Skeletal muscle satellite cell (primary cell): ENCODE measurements around the gene RPS6KA5. TPM values are rescaled to one million over a fixed set of nuclear protein-coding genes. Genes with fewer than 3 reads are reported as not detected.
A peak's percentile ranks its signal among the peaks of the same experiment; 100 is the strongest.
"Not testable (repeated sequence)": the region's sequence is repeated elsewhere in the genome, so short reads cannot be mapped to it uniquely, and the experiment has no call there.

ENCODE experiments used
- H3K27me3 ChIP-seq: 2 replicates; pipeline ENCODE4 v1.7.0; 2013; ENCODE audit warnings: low read length; ENCODE audit not compliant: control insufficient read depth, insufficient read depth
- H3K36me3 ChIP-seq: 2 replicates; pipeline ENCODE4 v1.7.0; 2013; ENCODE audit warnings: mild to moderate bottlenecking, control low read depth, low read length; ENCODE audit not compliant: insufficient read depth
- H3K4me1 ChIP-seq: 2 replicates; pipeline ENCODE4 v1.7.0; 2013; ENCODE audit warnings: low read length; ENCODE audit not compliant: control insufficient read depth, insufficient read depth
- H3K4me2 ChIP-seq: 2 replicates; pipeline ENCODE4 v1.7.0; 2013; ENCODE audit warnings: mild to moderate bottlenecking, low read length
- H3K4me3 ChIP-seq: 2 replicates; pipeline ENCODE4 v1.7.0; 2013; ENCODE audit warnings: low read length
- H3K9ac ChIP-seq: 2 replicates; pipeline ENCODE4 v1.7.0; 2013; ENCODE audit warnings: mild to moderate bottlenecking, low read depth, low read length, moderate library complexity
- H3K9me3 ChIP-seq: replicated peaks from 2 replicates; pipeline ENCODE4 v1.7.0; 2013; ENCODE audit warnings: mild to moderate bottlenecking, control low read depth, low read length
- total RNA-seq: library from RNA; depleted of rRNA; stranded (reverse); fragments of >200 nt; gene quantifications from 2 replicates; pipeline ENCODE4 v1.2.3, GENCODE V29; 2012; rRNA removed

Gene RPS6KA5
- total RNA-seq, result 0.44 and 0.51 TPM in 2 replicates

DNA sequence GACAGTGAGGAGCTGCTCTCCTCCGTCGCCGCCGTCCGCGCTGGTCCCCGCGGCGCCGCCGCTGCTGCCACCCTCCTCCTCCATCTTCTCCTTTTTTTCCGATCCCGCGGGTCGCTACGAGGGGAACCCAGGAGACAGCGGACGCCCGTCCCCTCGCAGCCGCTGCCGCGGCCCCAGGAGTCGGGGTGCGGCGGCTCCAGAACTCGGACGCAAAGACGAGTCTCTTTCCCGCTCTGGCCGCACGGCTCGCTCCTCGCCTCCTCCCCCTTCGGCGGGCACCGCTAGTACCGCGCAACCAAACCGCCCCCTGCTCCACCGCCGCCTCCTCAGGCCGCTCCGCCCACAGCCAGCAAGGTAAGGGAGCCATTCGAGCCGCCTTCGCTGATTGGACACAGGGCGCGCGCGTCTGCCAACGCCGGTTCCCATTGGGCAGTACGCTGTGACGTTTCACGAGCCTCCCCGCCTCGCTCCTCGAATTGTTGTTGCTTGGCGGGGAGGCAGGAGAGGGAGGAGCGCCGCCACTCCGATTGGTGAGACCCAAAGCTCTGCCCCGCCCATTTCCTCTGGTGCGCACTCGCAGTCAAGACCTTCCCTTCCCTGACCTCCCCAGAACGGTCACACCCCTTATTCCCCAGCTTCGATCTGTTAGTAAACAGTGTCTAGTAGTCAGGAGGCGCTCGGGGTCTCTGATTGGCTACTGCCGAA lies at the start of gene RPS6KA5:
TSS of gene RPS6KA5 (minus strand) at position 291 of the 705 bp plus-strand sequence. CDS start at position 84, 207 bp downstream.
- Histone ChIP-seq H3K9me3 (no peaks in the 10 kb centered on the region), H3K27me3 (no peaks in the 10 kb centered on the region), H3K4me3 (peak within 1 kb of the TSS; percentile 88), H3K4me1 (peaks cover 5% of the 10 kb centered on the region), H3K9ac (peak within 1 kb of the TSS; percentile 87), H3K36me3 (no peaks in the 10 kb centered on the region), H3K4me2 (peak within 1 kb of the TSS; percentile 92)

DNA sequence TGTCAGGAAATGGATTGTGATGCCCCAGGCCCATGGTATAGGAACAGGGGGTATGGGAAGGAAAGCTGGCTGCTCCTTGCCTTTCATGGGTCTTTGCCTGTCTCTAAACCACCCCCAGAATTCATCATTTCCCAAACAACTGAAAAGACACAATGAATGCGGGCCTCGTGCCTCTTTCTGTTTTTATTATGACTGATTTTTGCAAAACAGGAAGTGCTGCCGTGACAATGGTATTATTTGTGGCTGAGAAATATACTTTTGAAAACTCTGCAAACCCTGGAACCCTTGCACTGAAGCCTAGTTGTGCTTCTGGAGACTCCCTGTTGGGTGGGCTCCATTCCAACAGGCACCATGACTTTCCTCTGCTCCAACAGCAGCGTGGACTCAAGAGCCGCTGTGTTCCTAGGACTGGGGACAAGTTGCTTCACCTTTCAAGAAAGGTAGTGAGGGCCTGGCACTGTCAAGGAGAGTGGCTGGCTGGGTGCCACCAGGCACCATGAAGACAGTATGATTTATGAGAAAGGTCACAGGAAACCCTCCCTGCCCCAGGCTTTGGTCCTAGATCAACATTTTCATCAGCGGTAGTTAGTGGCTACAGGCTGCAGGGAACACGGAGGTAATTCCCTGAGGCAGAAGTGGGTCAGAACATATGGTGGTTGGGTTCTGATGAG lies 48.6 kb upstream of the RPS6KA5 start:
- peaks cover 37% of the 10 kb centered on the region for H3K4me1 ChIP-seq
- H3K4me3 ChIP-seq, result no peak overlapping the region

GRCh38 chr14:91103116-91103515 lies 42.7 kb upstream of the RPS6KA5 start:
- Histone ChIP-seq H3K4me2 (no peak overlapping the region), H3K9ac (no peak overlapping the region), H3K4me1 (peaks cover 2% of the 10 kb centered on the region), H3K9me3 (no peaks in the 10 kb centered on the region), H3K36me3 (no peaks in the 10 kb centered on the region), H3K4me3 (no peak overlapping the region), H3K27me3 (peaks cover 12% of the 10 kb centered on the region)

More for the DNA sequence above, 48.6 kb upstream of the RPS6KA5 start:
- no peaks in the 10 kb centered on the region for H3K36me3 ChIP-seq
- peak overlapping the region; percentile 13 for H3K9ac ChIP-seq
- H3K27me3 ChIP-seq, result no peaks in the 10 kb centered on the region
- H3K4me2 ChIP-seq, result peak overlapping the region; percentile 67
- no peaks in the 10 kb centered on the region for H3K9me3 ChIP-seq

- Histone ChIP-seq H3K9ac (no peak overlapping the region), H3K36me3 (no peaks in the 10 kb centered on the region), H3K9me3 (no peaks in the 10 kb centered on the region), H3K4me2 (no peak overlapping the region), H3K4me1 (no peaks in the 10 kb centered on the region), H3K4me3 (no peak overlapping the region), H3K27me3 (peaks cover 26% of the 10 kb centered on the region)
These were observed 39.7 kb upstream of the RPS6KA5 start for GRCh38 chr14:91100102-91100501.

- Histone ChIP-seq H3K27me3 (peaks cover 31% of the 10 kb centered on the region), H3K9ac (no peak overlapping the region), H3K4me1 (no peaks in the 10 kb centered on the region), H3K9me3 (no peaks in the 10 kb centered on the region), H3K4me3 (no peak overlapping the region), H3K36me3 (no peaks in the 10 kb centered on the region), H3K4me2 (no peak overlapping the region)
These were observed 38.1 kb upstream of the RPS6KA5 start for GRCh38 chr14:91098591-91098990.

DNA sequence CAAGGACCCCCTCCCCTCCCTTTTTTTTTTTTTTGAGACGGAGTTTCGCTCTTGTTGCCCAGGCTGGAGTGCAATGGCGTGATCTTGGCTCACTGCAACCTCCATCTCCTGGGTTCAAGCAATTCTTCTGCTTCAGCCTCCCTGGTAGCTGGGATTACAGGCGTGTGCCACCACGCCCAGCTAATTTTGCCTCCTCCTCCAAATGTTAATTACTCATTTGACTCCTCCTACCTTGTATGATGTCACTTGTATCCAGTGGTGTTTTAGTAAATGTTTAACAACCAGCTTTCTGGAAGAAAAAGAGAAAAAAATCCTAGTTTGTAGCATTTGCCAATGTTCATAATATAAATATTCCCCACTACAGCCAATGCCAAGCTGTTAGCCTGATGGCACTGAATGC lies 37.2 kb upstream of the RPS6KA5 start:
- peaks cover 28% of the 10 kb centered on the region for H3K27me3 ChIP-seq
- not testable (repeated sequence) for H3K4me3 ChIP-seq, H3K9me3 ChIP-seq, H3K4me1 ChIP-seq, H3K9ac ChIP-seq, H3K36me3 ChIP-seq, H3K4me2 ChIP-seq

DNA sequence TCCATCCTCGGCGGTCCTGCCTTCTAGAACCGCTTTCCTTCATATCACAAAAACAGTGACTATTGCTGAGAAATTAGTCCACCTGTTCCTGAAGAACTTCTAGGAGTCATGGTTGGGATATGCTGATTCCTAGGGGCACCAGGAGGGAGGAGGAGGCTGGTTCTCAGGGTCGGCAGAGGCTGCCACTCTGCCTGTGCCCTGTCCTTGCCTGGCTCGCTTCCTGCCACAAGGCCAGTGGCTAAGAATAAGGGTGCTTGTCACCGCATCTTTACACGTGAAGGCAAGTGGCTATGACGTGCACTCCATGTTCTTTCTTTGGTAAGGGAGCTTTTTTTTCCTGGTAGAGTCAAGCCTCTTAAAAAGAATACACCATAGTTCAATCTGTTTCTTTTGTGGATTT lies 34.7 kb upstream of the RPS6KA5 start:
- Histone ChIP-seq H3K4me1 (no peaks in the 10 kb centered on the region), H3K9ac (no peak overlapping the region), H3K27me3 (peaks cover 40% of the 10 kb centered on the region), H3K36me3 (no peaks in the 10 kb centered on the region), H3K9me3 (no peaks in the 10 kb centered on the region), H3K4me2 (no peak overlapping the region), H3K4me3 (no peak overlapping the region)

DNA sequence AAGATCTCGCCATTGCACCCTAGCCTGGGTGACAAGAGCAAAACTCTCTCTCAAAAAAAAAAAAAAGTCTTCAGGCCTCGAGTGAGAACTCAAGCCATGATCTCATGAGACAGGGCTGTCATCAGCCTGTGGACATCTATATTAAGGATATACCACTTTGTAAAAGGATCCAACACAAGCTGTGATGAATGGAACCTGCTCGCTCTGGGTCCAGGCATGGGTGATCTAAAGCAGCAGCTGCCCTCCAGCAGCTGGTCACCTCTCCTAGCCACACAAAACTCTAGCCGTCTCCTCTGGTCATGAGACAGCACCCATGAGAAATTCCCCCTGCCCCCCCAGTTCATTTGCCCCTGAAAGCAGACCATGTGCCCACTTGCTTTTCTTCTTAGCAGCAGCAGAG lies 34.3 kb upstream of the RPS6KA5 start:
- Histone ChIP-seq H3K9me3 (no peaks in the 10 kb centered on the region), H3K9ac (no peak overlapping the region), H3K4me2 (no peak overlapping the region), H3K4me3 (no peak overlapping the region), H3K36me3 (no peaks in the 10 kb centered on the region), H3K27me3 (peaks cover 43% of the 10 kb centered on the region), H3K4me1 (no peaks in the 10 kb centered on the region)

DNA sequence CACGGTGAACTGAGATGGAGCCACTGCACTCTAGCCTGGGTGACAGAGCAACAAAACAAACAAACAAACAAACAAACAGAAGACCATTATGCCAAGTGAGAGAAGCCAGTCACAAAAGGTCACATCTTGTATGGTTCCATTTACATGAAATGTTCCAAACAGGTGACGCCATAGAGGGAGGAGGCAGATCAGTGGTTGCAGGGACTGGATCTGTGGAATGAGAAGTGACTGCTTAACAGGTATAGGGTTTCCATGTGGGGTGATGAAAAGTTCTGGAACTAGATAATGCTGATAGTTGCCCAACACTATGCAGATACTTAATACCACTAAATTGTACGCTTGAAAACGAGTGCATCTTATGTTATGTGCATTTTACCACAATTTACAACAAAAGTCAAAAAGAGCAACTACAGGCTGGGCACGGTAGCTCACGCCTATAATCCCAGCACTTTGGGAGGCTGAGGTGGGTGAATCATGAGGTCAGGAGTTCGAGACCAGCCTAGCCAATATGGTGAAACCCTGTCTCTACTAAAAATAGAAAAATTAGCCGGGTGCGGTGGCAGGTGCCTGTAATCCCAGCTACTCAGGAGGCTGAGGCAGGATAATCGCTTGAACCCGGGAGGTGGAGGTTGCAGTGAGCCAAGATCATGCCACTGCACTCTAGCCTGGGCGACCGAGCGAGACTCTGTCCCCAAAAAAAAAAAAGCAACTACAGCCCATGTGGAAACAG lies 33.5 kb upstream of the RPS6KA5 start:
- not testable (repeated sequence) for H3K36me3 ChIP-seq

GRCh38 chr14:91092073-91092472 lies 31.6 kb upstream of the RPS6KA5 start:
- Histone ChIP-seq H3K4me2 (no peak overlapping the region), H3K36me3 (no peaks in the 10 kb centered on the region), H3K4me3 (no peak overlapping the region), H3K9me3 (no peaks in the 10 kb centered on the region), H3K9ac (no peak overlapping the region), H3K27me3 (peaks cover 62% of the 10 kb centered on the region), H3K4me1 (no peaks in the 10 kb centered on the region)

More for the DNA sequence above, 33.5 kb upstream of the RPS6KA5 start:
- not testable (repeated sequence) for H3K9me3 ChIP-seq, H3K4me2 ChIP-seq, H3K9ac ChIP-seq, H3K4me1 ChIP-seq, H3K4me3 ChIP-seq
- H3K27me3 ChIP-seq, result peaks cover 47% of the 10 kb centered on the region

GRCh38 chr14:91090743-91091142 lies 30.3 kb upstream of the RPS6KA5 start:
- Histone ChIP-seq H3K9me3 (no peaks in the 10 kb centered on the region), H3K4me3 (no peak overlapping the region), H3K4me1 (no peaks in the 10 kb centered on the region), H3K27me3 (peaks cover 54% of the 10 kb centered on the region), H3K4me2 (no peak overlapping the region), H3K9ac (no peak overlapping the region), H3K36me3 (no peaks in the 10 kb centered on the region)
